NCI-H2196 treated with DMSO at 0.1 percent for 48 hours (cell line): ENCODE results near the gene CSTF1.

Source experiments
- DNase-seq: peaks from one replicate; lab custom pipeline; 2025; ENCODE audit not compliant: unreplicated experiment; lab: John Stamatoyannopoulos, UW

Gene CSTF1

GRCh38 chr20:56426926-56427325 lies 34.5 kb downstream of the CSTF1 start:
- DNase-seq: no peak

GRCh38 chr20:56427797-56428196 lies 35.4 kb downstream of the CSTF1 start:
- no peak for DNase-seq

DNA sequence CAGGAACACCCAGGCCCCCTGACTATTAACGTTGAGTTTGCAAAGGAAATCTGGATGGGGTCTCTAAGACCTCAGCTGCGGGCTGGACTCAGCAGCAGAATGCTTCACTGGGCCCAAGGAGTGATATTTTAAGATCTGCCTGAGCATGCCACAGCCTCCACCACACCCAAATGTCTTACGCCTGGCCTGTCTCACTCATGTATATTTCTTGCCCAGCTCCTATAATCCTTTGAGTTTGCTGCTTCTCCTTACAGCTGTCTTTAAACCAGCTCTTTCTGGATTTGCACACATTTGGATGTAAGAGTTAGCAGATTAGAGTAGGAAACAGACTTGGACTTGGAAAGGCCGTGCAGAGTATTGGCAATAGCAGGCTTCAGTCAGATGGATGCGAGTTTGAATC lies 36.0 kb downstream of the CSTF1 start:
- no peak for DNase-seq

DNA sequence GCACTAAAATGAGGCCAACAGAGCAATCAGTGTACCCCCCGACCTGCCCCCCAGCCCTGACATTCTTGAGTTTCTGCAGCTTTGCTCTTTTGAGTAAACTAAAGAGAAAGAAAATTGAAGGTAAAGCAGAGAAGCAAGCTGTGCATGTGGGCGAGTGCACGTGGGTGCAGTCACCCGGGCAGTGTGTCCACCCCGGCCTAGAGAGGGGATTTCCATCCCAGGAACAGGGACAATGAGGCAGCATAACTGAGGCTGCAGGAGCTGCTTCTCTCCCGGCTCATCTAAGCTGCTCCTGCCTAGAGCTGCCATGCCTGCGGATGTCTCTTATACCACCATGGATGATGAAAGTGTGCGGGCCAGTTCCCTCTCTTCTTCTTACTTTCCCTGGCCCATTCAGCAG lies 36.4 kb downstream of the CSTF1 start:
- no peak for DNase-seq

GRCh38 chr20:56429502-56429901 lies 37.1 kb downstream of the CSTF1 start:
- no peak for DNase-seq

DNA sequence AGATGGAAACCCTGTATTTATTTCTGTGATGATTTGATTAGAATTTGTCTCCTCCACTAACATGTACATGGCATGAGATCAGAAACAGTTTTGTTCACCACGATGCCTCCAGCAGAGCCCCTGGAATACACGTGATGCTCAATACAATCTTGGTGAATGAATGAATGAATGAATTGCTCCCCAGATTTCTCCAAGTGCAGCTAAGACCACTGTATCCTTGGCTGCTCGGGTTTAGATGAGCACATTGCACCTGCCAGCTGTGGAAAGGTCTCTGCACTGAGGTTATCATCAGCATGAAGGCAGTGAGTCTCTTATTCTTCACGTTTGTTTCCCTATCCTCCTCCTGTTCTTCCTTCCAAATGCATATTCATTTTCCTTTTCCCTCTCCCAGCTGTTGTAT lies 37.5 kb downstream of the CSTF1 start:
- DNase-seq: no peak

DNA sequence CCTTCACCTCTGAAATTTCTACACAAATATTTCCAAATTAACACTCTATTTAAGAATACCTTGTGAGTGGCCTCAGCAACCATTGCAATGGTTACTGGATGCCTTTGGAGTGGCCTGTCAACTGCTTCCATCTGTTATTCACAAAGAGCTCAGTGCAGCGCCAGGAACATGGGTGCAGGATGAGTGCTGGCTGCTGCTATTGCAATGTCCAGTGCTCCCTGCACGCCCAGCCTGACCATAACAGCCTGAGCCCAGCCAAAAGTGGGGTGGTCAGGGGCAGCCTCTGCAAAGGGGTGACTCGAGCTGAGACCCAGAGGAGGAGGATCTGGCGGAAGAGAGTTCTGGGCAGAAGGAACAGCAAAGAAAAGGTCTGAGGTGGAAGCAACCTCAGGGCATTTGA lies 38.0 kb downstream of the CSTF1 start:
- no peak for DNase-seq

GRCh38 chr20:56430957-56431356 lies 38.5 kb downstream of the CSTF1 start:
- no peak for DNase-seq

GRCh38 chr20:56431471-56431870 lies 39.0 kb downstream of the CSTF1 start:
- DNase-seq: no peak

- no peak for DNase-seq
Measured at GRCh38 chr20:56433221-56433879, 40.9 kb downstream of the CSTF1 start.

DNA sequence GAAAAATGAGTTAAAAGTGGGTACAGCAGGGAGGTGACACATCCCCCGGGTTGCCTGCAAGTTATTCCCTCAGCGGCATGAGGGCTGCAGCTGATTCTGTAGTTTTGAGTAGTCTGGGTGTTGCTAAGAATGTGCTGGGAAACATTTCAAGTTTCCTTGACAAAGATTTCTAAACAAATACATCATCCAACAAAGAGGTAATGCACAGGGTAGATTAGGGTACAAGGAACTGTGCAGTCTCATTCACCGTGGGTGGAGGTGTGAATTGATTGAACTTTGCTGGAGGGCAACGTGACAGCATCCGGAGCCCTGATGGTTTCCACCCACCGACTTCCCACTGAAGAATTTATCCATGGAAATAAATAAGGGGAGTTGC lies 41.4 kb downstream of the CSTF1 start:
- DNase-seq: no peak

DNA sequence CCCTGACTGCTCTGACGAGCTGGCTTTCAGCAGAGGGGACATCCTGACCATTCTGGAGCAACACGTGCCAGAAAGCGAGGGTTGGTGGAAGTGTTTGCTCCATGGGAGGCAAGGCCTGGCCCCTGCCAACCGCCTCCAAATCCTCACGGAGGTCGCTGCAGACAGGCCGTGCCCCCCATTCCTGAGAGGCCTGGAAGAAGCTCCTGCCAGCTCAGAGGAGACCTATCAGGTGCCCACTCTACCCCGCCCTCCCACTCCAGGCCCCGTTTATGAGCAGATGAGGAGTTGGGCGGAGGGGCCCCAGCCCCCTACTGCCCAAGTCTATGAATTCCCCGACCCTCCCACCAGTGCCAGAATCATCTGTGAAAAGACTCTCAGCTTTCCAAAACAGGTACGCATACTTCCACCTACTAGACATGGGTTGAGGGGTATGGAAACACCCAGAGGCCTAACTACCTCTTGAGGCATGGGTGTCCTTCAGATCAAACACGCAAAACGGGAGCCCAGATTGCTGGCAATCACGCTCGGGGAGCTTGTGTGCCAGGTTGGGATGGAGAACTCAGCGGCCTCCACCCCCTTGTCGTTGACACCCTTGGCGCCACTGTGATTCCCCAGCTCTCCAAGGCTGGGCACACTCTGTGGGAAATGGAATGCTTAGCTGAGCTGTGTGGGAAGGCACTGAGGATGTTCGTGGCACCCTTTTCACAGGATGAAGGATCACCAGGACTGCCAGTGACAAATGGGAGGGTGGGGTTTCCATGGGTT lies 44.9 kb downstream of the CSTF1 start:
- DNase-seq: no peak

- no peak for DNase-seq
Measured at GRCh38 chr20:56438284-56438683, 45.8 kb downstream of the CSTF1 start.

- DNase-seq: no peak
Measured at GRCh38 chr20:56439771-56440291, 47.4 kb downstream of the CSTF1 start.

DNA sequence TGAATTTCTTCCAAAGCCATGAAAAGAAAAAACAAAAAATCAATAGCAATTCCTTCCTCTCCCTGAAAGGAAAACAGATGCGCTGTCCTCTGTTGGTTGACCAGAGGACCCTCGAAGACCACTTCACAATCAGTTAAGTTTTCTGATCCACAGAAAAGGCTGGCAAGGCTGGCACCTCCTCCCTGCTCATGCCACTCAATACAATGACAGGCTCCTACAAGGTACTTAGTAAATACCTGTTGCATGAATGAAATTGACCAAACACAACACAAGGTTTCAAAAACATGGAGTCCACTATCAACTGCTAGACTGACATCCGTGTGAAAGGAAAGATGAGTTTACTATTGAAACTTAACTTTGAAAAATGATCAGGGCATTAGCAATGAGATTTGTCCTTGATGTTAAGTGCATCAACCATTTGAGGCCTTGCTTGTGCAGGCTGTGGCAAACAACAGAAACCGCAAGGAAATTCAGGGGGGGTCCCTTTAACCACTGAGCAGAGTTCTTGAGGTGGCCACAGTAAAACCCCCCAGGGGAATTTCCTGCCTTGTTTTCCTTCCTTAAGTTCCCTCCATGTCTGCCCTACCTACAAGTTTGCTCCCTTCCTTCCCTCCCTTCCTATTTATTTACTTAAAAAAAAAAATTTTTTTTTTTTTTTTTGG lies 48.0 kb downstream of the CSTF1 start:
- no peak for DNase-seq

GRCh38 chr20:56442389-56443365 lies 50.2 kb downstream of the CSTF1 start:
- no peak for DNase-seq

GRCh38 chr20:56443654-56444540 lies 51.5 kb downstream of the CSTF1 start:
- DNase-seq: no peak

DNA sequence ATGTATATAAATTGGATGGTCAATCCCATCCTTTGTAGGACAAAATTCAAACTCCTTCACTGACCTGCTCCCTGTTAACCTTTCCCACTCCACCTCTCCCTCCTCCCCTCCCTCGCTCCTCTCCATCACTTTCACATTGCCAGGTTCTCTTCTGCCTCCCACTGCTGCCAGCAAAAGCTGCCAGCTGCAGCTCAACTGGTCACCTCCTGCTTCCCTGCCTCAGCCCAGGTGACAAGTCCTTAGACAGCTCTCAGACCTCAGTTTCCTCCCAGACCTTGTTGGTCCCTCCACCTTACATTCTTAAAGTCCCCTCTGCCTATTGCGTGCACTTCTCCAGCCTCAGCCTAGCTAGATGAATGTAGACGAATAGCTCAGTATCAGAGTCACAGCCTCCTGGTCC lies 52.7 kb downstream of the CSTF1 start:
- DNase-seq: no peak

DNA sequence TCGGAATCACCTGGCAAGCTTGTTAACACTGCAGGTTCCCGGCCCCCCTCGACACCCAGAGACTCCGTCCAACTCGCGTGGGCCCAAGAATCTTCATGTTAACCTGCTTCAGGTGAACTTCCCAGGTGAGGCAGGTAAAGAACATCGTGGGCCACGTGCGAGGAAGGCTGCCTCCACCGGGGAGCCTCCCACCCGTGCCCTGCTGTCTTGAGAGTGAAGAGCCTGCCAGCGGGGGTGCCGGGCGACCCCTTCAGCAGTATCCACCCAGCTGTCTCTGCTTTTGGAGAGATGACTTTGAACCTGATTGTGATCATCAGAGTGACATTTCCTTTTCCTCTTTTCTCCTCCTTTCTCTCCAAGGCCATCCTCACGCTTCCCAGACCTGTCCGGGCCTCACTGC lies 53.1 kb downstream of the CSTF1 start:
- DNase-seq: no peak

DNA sequence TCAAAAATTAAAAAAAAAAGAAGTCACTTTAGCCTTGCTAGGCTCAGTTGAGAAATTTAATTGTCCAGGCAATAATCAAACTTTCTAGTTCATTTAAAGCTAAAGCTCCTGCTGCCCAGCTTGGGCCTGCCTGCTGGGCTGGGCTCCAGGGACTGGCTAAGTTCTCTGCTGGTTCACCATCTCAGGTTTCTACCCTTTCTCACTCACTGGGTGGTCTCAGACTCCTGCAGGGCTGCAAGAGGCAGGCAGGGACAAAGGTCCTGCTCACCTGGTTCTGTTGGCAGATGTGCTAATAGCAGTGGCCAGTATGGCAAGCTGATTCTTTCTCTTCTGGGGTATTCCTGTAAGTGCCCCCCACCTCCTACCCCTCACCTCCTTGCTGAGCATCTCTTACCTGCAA lies 54.8 kb downstream of the CSTF1 start:
- no peak for DNase-seq
